ENCODE measurements around the gene NPAS3.
A peak's percentile ranks its signal among the peaks of the same experiment; 100 is the strongest.
"Not testable (repeated sequence)": the region's sequence is repeated elsewhere in the genome, so short reads cannot be mapped to it uniquely, and the experiment has no call there.

Gene NPAS3

DNA sequence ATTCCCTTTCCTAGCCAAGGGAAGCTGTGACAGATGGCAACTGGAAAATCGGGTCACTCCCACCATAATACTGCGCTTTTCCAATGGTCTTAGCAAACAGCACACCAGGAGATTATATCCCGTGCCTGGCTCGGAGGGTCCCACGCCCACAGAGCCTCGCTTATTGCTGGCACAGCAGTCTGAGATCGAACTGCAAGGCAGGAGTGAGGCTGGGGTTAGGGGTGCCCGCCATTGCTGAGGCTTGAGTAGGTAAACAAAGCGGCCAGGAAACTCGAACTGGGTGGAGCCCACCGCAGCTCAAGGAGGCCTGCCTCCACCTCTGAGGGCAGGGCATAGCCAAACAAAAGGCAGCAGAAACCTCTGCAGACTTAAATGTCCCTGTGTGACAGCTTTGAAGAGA lies 149.6 kb downstream of the NPAS3 start:
- not testable (repeated sequence) for DNase-seq

DNA sequence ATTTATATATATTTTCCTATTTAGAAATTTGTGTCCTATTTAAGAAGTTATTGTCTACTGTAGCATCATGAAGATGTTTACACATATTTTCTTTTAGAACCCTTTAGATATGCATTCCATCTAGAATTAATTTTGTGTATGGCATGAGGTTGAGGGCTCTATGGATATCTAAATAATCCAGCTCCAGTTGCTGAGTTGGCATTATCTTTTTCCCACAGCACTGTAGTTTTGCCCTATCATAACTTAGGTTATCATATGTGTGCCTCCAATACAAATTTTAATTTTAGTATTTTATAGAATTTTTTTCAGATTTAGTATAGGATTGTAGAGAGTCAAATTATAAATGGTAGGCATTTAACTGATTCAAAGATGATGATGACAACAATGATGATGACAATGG lies 159.3 kb downstream of the NPAS3 start:
- DNase-seq, result no peak

DNA sequence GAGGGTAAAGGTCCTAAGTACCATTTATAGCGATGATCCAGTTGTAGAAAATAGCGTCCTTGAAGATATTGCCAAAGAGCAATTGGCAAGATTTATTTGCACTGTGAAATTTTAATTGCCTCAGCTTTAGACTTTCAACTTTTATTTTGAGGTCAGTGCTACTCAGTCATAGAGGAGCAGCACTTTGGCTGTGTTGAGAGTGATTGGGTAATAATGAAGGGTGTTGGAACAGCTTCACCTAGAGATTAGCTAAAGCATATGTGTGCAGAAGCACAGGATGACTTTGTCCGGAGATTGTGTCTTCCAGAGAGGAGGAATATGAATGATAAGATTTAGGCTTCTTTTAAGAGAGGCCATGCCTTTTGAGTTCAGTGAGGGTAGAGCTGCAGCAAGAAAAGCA lies 164.8 kb downstream of the NPAS3 start:
- no peak for DNase-seq

DNA sequence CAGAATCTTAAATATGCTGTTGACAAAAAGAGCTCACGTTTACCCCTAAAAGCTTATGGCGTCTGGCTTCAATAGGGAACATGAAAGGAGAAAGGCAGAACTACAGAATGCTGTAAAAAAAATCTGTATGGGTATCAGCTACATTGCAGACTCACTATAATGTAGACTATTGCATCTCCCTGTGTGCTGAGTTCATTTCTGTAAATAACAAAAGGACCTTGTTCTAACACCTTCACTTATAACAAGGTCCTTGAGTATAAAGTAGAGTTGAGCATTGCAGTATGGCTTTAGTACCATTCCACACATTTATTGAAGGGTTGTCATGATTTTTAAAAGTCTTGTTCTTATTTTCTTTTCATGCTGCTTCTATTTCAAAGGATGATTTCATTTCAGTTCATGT lies 165.3 kb downstream of the NPAS3 start:
- DNase-seq, result no peak

DNA sequence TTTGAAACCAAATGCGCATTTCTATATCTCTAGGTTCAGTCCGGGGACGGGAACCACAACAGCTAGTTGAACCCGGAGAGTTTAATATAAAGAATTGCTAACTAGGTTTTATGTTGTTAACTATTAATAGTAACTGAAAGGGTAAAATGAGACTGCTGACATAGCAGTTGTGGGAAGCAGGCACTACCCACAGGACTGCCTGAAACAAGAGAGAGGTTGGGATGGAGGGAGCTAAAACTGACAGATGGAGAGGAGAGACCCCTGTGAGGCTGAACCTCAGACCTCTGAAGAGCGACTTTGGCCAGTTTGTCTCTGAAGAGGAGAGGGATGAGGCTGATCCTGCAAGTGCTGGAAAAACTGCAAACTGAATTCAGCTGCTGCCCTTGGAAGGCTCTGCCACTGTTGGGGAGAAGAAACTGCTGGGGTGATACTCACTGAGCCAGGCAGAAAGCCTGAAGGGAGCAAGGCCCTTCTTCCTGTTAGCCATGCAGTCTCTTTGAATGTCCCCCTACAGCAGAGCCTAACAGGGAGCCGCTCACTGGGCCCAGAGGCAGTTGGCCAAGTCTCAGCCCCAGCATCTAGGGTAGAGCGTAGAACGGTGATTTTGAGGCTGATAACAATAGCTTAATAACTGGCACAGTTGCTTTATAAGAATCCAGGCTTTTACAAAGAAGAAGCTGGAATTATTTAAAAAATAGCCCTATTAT lies 172.2 kb downstream of the NPAS3 start:
- DNase-seq, result no peak

DNA sequence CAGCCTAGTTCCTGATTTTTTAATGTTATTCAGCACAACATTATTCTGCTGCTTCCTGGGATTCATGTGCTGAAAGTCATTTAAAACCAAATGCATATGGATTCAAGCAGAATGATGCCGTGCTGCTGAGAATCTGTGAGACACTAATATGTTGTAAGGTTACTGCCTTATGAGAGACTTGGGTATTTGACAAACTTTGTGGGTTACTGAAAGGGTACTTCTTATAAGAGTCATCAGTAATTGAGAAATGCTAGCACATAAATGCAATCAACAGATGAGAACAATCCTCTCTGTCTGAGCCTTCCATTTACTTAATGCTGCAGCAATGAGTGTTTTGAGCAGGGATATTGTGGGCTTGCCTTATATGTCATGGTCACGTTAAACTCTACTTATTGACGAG lies 175.7 kb downstream of the NPAS3 start:
- DNase-seq, result no peak

DNA sequence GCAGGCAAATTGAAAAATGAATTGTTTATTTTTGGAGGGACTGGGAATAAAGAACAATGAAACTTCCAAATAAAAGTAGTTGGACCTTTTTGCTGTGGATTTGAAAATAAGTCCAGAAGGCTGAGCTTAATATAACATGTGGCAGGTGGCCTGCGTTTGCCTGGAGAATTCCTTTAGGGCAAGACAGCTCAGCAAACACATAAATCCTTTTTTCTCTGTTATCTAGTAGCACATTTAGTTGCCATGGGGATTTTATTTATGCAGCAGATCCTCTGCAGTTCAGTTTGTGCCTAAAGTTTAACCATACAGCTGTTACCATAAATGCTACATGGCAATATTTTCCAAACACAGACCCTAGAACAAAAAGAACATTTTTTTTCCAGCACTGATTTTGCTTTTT lies 180.0 kb downstream of the NPAS3 start:
- no peak for DNase-seq

DNA sequence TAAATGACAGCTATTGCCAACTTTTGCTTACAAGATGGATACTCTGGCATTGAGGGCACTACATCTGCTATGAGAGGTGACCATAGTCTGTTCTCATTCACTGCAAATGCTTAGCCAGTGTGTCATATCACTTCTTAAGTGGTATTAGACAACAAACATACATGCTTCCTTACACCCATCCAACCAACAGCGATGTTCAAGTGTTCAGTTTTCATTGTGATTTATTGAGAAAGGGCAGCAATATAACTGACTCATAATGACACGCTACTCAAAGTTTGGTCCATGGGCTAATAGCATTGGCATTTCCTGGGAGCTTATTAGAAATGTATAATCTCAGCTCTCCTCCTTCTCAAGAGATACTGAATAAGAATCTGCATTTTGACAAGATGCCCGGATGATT lies 181.7 kb downstream of the NPAS3 start:
- peak; percentile 81 for DNase-seq

DNA sequence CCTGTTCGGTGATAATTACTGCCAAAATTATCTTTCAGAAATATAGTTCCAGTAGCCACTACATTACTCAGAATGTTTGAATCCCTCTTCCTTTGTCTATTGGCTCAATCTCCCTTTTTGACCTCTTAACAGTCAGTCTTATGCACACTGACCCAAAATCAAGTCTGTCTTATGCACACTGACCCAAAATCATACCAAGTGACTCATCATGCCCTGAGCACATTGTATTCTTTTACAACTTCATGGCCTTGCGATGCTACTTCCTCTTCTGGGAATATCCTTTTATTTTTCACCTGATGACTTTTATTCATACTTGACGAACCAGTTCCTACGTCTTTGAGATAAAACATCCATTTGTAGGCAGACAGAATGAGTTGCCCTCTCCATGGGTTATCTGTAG lies 182.3 kb downstream of the NPAS3 start:
- no peak for DNase-seq

DNA sequence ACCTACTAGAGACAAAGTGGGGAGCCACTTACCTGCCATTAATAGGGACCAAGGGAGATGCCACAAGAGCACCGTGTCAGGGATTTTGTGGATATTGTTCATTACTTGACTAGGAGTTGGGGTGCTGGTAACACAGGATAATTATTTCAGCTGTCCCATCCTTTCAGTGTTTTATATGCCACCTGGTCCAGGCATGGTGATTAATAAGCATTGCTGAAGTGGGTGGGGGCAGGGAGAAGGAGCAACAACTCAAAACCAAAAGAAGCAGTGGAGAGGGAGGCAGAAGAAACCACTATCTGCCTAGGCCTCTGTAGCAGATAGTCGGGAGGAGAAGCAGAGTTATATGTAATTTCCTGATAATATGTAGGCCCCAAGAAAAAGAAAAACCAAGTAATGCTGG lies 184.6 kb downstream of the NPAS3 start:
- no peak for DNase-seq

DNA sequence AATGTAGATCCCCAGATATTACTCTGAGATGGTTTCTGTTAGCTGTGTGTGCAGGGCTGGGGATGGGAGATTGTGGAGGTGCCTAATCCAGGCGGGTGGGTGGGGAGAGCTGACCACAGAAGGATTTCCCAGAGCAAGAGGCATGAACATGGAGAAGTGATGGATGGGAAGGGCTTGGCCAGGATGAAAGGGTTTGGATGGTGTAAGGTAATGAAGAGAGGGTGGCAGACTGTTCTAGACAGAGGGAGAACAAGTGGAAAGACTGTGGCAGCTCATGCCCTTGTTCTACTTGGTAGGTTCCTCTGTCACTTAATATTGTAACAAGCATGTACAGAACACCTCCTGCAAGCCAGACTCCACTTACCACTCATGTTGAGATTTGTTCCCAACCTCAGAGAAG lies 187.8 kb downstream of the NPAS3 start:
- no peak for DNase-seq

DNA sequence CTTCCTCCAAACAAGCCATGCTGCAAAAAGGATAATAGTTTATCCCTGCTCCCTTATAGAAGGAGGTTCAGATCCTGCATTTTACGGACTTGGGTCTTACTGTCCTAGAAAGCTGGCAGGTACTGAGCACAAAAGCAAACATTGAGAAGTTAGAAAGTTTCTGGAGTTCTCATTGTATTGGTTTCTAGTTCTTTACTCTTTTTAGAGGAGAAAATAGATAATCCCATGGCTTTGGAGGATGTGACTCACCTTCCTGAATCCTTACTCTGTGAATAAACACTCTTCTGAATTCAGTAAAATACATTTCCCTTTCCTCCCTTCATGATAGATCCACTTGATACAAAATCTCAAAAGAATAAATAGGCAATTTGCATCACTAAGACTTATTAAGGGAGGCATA lies 188.9 kb downstream of the NPAS3 start:
- no peak for DNase-seq

DNA sequence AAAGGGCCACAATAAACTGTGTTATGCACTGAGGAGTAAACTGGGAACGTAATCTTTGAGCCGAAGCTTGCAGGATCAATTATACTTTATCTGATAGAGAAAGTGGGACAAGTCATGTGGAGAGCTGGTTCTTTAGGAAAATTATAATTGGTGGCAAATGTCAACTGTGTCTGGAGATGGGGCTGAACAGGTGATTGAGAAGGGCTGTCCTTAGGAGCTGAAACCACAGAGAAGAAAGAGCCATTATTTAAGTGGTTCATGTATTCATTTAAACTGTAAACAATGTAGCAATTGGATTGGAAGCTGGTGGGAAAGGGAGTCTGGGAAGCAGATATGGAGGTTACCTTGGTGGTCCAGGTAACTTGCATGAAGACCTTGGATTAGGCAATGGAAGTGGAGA lies 193.1 kb downstream of the NPAS3 start:
- no peak for DNase-seq

DNA sequence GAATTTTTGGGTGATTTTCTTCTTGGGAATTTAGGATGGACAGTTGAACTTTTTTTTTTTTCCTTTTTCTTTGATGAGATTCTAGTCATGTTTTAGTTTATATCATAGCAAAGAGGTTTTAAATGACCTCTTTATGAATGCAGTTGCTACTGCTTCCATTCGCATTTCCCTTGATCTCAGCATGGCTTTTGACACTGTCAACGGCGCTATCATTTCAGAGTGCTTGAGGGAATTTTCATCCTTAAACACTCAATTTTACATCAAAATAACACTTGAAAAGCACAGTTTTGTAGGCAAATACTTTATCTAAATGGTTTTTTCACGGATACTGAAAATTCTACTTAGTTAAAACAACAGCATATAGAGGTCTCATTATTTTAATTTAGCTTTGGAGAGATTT lies 195.5 kb downstream of the NPAS3 start:
- no peak for DNase-seq

DNA sequence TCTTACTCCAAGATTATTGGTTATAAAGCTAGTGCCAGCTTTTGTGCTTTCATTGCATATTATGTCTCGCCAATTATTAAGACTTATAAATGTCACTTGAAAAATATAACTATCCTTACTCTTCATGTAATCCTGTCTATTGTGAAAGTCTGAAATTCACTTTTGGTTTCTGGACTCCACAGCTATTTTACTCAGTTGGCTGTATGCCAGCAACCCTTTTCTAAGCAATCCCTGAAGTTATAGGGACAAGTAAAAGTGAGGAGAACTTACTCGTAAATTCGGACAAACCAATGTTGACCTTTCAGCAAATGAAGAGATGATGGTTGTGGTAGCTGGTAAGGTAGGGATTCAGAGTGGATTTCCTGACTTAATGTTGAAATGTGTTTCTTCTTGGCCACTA lies 196.3 kb downstream of the NPAS3 start:
- no peak for DNase-seq

DNA sequence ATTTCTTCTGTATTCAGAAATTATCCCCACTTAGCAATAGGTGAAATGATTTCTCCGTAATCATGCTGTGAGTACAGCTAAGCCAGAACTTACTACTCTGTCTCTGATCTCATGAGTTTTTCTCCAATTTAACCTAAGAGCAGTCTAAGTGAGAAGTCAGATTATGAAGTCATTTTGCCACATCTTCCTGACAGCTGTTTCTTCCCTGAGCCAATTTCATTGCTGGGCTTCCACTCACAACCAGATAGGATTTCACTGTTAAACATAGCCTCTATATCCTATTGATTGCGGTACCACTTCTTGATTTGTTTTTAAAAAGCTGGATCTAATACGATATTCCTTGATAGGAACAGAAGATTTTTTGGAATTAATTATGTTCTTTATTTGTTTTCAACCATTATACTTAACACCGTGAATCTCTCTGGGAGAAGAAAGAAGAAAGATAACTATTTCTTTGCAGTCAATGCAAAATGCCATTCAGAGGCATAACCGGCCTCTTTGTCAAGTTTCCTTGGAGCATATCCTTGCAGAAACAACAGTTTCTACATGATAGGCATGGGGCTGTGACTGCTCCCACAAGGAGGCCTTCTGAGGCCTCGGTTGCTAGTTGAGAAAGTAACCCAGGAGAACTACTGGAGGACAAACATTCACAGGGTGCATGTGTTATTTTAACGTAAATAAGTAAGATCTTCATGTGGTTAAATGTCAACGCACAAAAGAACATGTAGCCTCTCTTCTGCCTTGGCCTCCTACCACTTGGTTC lies 212.2 kb downstream of the NPAS3 start:
- no peak for DNase-seq

DNA sequence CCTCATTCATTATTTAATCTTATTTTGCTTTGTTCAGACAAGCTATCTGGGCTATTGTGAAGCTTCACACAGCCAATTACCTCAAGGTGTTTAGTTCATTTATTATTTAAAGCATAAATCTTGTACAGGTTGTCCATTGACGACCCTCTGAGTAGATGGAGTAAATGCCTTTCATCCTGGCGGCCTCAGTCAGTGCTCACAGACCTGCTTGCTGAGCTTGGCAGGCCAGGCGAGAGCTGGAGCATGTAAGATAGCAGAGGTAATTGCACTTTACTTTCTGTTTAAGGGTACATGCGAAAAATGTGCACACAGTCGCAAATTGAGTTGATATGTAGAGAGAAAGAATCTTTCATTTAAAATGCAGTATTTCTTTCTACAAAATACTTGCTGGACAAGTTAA lies 224.4 kb downstream of the NPAS3 start:
- DNase-seq, result no peak

DNA sequence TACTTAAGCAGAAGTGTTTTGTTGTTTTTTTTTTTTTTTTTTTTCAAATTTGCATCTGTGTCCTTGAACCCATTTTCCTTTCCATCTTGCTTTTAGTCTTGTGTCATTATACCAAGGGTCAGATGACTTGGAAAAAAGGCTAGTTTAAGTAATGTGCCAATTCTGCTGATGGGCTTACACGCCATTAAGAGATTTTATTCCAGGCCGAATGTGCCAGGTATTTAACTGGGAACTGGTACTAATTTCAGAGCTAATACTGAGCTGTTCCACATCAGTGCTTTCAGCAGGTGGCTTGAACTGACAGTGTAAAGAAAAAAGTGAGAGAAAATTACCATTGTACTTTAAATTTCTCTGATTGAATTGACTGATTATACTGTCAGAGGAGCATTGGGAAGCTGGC lies 224.9 kb downstream of the NPAS3 start:
- no peak for DNase-seq

DNA sequence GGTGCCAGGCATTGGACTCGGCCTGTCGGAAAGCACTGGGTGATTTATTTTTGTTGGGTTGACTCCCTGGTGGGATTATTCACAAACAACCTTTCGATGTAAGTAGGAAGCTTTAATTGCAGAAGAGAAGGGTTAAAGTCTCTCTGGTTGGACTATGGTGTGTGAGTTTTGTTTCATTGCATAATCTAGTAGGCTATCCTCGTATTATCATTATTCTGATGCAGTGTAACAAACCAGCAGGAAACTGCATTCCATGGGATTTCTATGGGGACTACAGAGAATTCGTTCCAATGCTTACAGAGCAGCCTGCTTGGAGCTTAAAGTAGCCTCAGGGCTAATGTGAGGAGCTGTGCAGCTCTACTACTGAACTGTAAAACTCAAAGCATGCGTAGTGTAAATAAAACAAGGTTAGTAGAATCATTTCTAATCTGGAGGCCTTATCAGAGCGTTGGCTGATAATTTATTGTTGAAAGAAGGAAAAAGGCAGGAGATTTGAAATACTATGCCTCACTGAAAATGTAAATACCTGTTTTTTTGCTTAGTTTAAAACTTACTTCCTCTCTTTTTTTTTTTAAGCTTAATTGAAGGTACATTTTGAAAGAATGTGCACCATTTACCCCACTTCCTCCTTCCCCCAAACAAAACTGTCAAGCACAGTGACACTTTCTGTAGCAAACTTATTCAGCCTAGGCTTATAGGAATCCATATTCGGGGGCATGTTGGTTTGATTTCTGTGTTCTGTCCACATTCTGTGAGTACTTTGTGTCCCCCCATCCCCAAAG lies 226.7 kb downstream of the NPAS3 start:
- no peak for DNase-seq

DNA sequence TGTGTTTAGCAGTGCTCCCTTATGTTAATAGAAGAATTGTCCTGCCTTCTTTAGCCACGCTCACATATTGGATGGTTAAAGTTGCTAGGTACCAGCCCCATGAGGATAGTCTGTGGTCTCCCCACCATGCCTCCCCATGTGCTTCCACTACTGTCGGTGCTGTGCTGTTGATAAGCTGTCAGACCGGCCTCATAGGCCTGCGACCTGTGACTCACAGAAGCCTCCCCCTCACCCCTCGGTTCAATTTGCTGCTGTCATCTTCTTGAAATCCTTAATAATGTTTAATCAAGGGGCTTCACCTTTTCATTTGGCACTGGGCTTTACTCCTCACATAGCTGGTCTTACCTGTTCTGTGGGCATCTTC lies 227.2 kb downstream of the NPAS3 start:
- no peak for DNase-seq

DNA sequence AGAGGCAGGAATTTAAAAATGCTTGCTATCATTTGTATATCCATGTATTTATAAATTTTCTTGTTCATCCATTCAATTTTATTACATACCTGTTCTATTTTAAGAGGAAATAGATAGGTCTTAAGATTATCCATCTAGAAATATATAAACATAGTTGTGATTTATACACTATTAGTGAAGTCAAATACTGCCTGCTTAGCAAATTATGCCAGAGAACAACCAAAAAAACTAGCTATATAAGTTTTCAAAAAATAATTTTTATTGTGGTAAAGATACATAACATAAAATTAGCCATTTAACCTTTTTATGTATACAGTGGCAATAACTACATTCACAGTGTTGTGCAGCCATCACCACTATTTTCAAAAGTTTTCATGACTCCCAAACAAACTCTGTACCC lies 237.3 kb downstream of the NPAS3 start:
- DNase-seq, result no peak

DNA sequence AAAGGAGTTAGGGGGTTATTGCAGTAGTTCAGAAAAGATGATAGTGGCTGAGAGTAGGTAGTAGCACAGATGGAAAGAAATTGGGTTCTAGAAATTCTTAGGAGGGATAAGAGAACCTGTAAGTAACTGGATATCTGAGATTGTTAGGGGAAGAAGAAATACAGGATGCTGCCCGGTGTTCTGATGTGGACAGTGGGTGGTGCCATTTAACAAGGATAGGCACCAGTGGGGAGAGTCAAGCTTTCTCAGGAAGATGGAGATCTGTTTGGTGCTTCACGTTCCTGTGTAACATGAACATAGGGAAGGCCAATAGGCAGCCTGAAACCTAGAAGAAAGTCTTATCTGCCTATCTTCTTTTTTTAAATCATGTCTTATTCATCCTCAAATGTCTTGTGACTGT lies 245.9 kb downstream of the NPAS3 start:
- peak; percentile 1 for DNase-seq

DNA sequence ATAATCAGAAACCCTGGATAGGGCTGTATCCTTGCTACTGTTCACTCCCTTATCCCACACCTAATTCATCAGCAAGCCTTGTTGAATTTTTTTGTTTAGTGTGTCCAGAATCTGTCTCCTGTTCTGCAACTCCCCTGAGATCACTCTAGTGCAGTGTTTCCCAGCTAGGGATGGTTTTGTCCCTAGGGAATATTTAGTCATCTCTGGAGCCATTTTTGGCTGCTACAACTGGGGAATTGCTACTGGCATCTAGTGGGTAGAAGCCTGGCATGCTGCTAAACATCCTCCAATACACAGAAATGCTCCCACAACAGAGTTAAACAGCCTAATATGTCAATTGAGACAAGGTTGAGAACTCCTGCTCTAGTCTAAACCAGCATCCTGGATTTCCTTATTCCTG lies 248.0 kb downstream of the NPAS3 start:
- DNase-seq, result no peak

DNA sequence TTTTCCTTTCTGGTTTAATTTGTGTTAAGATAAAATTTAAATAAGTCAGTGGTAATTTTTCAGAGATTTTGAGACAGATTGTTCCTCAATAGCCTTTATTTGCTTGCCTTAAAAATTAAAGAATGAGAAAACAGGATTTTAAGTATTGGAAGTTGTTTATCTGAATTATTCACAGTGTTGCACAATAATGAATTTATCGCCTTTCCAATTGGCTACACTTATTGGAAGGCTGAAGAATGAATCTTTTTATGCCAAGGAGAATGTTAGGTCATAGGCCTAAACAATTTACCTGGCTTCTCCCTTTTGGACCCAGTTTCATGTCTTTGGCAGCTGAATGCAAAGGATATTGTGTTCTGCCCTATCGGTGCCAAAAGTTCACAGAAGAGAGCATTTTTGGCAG lies 250.2 kb downstream of the NPAS3 start:
- no peak for DNase-seq
